Right lobe of liver (tissue), 6 donors: ENCODE measurements around the gene BACH2. TPM values are rescaled to one million over a fixed set of nuclear protein-coding genes. Genes with fewer than 3 reads are reported as not detected.
"Not testable (repeated sequence)": the region's sequence is repeated elsewhere in the genome, so short reads cannot be mapped to it uniquely, and the experiment has no call there.

Experiments
- ATAC-seq, 4 donors: fragments of 200-7000 bp; cut with Tn5 transposase; one replicate each; pipeline ENCODE4 v1.9.1; 2020; ENCODE audit warnings: mild to moderate bottlenecking in 4 of 4, moderate library complexity in 4 of 4
- DNase-seq, 3 donors: peaks; one replicate each; pipeline ENCODE4 v3.0.0-alpha.2; 2020
- H3K27ac ChIP-seq, 3 donors: fragments of 200-600 bp; one replicate each; pipeline ENCODE4 v1.8.0; 2022
- H3K27me3 ChIP-seq, 2 donors: fragments of 200-600 bp; one replicate each; pipeline ENCODE4 v1.8.0; 2022
- H3K36me3 ChIP-seq, 4 donors: fragments of 200-600 bp; sonication (generic) in 1 of 4; one replicate each; pipeline versions ENCODE4 v1.5.1 to v1.8.0; 2017 to 2022; ENCODE audit warnings: control low read depth in 1 of 4
- H3K4me1 ChIP-seq, 4 donors: fragments of 200-600 bp; sonication (generic) in 1 of 4; one replicate each; pipeline versions ENCODE4 v1.5.1 to v1.8.0; 2017 to 2022; ENCODE audit warnings: control low read depth in 1 of 4
- H3K4me3 ChIP-seq, 3 donors: fragments of 200-600 bp; one replicate each; pipeline ENCODE4 v1.8.0; 2022
- H3K9me3 ChIP-seq, 4 donors: fragments of 200-600 bp; sonication (generic) in 1 of 4; one replicate each; pipeline versions ENCODE4 v1.5.1 to v1.8.0; 2017 to 2022; ENCODE audit warnings: control low read depth in 1 of 4
- POLR2A ChIP-seq: fragments of 450-650 bp; IDR thresholded peaks from one replicate; pipeline ENCODE4 v1.6.1; 2017; ENCODE audit warnings: antibody characterized with exemption, mild to moderate bottlenecking
- WGBS: methylation state at CpG from one replicate; pipeline ENCODE4 v1.1.6; 2018; ENCODE audit warnings: low coverage, low lambda C conversion rate; ENCODE audit not compliant: insufficient coverage; ENCODE audit errors: missing lambda C conversion rate; 5-methylcytosine and 5-hydroxymethylcytosine counted together
- intact Hi-C, 2 donors: fragments of 100-400 bp; cut with DNase I; formaldehyde crosslinking; loops; one replicate each; pipeline versions ENCODE4 v1.11.2 to v1.14.1; 2022
- total RNA-seq, 6 experiments: library from RNA; depleted of rRNA in 2 of 6; stranded (reverse); fragments of >200 nt in 2 of 6; fragmentation: NEBNext Ultra II Directional in 3 of 6; extraction: Animal tissue kit (Norgen Biotek cat#: 25700) in 3 of 6; gene quantifications; one replicate each; pipeline versions ENCODE4 v1.1.0 to v1.2.4, GENCODE V29; 2016 to 2023
- TF ChIP-seq, protein P1 (sequence below), 4 donors: fragments of 200-600 bp in 3 of 4; fragments of 450-650 bp in 1 of 4; IDR thresholded peaks; one replicate each; pipeline versions ENCODE4 v1.5.1 to v1.8.0; 2016 to 2022; ENCODE audit warnings: antibody characterized with exemption in 4 of 4, mild to moderate bottlenecking in 2 of 4
- donor health status: DM: no; HTN: yes; CAD: no.
- donor health status: DM: no; HTN: no; CAD: no.
- donor health status: DM: no; HTN: no; CAD: no.
- donor health status: DM: no; HTN: yes; CAD: no.
- donor health status: DM: no; HTN: yes; CAD: no.

The BACH2 gene
- total RNA-seq, 6 experiments from 2014 or later = 2.6 to 12.6 (median 3.1) TPM

DNA sequence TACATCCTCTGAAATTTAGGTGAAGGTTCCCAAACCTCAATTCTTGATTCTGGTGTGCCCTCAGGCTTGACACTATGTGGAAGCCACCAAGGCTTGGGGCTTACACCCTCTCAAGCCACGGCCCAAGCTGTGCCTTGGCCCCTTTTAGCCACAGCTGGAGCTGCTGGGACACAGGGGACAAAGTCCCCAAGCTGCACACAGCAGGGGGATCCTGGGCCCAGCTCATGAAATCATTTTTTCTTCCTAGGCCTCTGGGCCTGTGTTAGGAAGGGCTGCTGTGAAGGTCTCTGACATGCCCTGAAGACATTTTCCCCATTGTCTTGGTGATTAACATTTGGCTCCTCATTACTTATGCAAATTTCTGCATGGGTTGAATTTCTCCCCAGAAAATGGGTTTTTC lies 37.3 kb upstream of the BACH2 start:
- WGBS = no CpG with 5 or more reads among the region's 1 CpG
- no peak overlapping the region for H3K4me3 ChIP-seq
- TF ChIP-seq, protein P1, sequence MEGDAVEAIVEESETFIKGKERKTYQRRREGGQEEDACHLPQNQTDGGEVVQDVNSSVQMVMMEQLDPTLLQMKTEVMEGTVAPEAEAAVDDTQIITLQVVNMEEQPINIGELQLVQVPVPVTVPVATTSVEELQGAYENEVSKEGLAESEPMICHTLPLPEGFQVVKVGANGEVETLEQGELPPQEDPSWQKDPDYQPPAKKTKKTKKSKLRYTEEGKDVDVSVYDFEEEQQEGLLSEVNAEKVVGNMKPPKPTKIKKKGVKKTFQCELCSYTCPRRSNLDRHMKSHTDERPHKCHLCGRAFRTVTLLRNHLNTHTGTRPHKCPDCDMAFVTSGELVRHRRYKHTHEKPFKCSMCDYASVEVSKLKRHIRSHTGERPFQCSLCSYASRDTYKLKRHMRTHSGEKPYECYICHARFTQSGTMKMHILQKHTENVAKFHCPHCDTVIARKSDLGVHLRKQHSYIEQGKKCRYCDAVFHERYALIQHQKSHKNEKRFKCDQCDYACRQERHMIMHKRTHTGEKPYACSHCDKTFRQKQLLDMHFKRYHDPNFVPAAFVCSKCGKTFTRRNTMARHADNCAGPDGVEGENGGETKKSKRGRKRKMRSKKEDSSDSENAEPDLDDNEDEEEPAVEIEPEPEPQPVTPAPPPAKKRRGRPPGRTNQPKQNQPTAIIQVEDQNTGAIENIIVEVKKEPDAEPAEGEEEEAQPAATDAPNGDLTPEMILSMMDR (IDR thresholded peaks at IDR 0.05) = no peak
- no peak for TF ChIP-seq POLR2A
- H3K27ac ChIP-seq = no peak overlapping the region
- no peak for DNase-seq
- H3K4me1 ChIP-seq = no peaks in the 10 kb centered on the region
- no peaks in the 10 kb centered on the region for H3K27me3 ChIP-seq
- intact Hi-C loops = no loop called here
- H3K36me3 ChIP-seq = no peaks in the 10 kb centered on the region
- ATAC-seq = no peak
- H3K9me3 ChIP-seq = no peaks in the 10 kb centered on the region

DNA sequence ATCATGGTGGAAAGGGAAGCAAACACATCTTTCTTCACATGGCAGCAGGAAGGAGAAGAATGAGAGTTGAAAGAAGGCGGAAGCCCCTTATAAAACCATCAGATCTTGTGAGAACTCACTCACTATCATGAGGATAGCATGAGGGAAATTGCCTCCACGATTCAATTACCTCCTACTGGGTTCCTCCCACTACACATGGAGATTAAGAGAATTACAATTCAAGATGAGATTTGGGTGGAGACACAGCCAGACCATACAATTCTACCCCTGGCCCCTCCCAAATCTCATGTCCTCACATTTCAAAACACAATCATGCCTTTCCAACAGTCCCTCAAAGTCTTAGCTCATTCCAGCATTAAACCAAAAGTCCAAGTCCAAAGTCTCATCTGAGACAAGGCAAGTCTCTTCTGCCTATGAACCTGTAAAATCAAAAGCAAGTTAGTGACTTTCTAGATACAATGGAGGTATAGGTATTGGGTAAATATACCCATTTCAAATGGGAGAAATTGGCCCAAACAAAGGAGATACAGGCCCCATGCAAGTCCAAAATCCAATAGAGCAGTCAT lies 36.4 kb upstream of the BACH2 start:
- intact Hi-C loops, DNase-seq, H3K27ac ChIP-seq, H3K4me3 ChIP-seq, H3K4me1 ChIP-seq, H3K27me3 ChIP-seq, H3K36me3 ChIP-seq, ATAC-seq, H3K9me3 ChIP-seq: not testable (repeated sequence)
- WGBS = 75% methylated on average over 2 of the region's 2 CpGs

DNA sequence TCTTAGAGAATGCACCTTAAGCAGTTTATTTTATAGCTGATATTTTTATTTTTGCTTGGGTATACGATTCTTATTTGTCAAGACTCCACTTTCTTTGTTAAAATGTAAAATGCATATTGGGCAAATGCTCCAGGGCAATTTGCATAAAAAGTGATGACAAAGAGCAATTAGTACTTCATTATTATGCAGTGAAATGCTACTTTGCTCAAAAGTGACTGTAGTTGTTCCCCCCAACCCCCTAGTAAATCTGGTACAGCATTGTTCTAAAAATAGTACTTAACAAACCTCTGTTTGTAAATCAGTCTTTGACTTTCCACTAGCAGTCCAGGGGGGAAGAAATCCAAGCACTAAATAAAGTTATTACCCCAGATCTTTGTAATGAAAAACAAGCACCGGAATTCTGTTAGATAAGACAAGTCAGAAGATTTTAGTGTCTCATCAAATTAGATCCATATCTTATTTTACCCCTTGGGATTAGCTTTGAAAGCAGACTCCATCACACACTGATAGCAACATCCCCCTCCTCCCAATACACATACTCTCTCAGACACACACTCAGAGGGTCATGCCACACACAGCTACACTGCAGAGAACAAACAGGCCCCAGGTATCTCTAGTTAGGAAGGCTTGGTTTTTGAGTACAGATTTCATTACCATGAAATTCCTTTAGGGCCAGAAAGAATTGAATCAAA lies 32.9 kb upstream of the BACH2 start:
- no peaks in the 10 kb centered on the region for H3K36me3 ChIP-seq
- no peak overlapping the region for H3K27ac ChIP-seq
- TF ChIP-seq, protein P1 (IDR thresholded peaks at IDR 0.05) = no peak
- no peaks in the 10 kb centered on the region for H3K9me3 ChIP-seq
- 75% methylated on average over 2 of the region's 2 CpGs for WGBS
- intact Hi-C loops = no loop called here
- H3K4me3 ChIP-seq = no peak overlapping the region
- DNase-seq = no peak
- no peaks in the 10 kb centered on the region for H3K4me1 ChIP-seq
- no peaks in the 10 kb centered on the region for H3K27me3 ChIP-seq
- no peak for ATAC-seq

DNA sequence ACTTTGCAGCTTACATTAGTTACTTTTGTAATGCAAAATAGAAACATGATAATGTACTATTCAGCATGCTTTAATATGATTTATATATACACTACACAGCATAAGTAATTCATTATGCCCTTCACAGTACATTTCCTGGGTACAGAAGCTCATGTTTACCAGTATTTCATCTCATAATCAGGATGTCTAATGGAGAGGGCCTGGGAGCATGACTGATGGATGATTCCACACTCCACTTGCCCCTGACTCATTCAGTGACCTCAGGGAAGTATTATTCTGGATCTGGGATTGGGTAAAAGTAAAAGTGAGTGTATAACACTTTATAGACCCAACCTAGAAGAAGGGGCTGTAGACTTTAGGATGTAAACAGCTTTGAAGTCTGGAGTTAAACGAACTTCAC lies 31.4 kb upstream of the BACH2 start:
- WGBS = 85% methylated on average over 1 of the region's 1 CpG
- intact Hi-C loops = no loop called here
- Histone ChIP-seq H3K27ac (no peak overlapping the region), H3K27me3 (no peaks in the 10 kb centered on the region), H3K4me1 (no peaks in the 10 kb centered on the region), H3K9me3 (no peaks in the 10 kb centered on the region), H3K36me3 (no peaks in the 10 kb centered on the region), H3K4me3 (no peak overlapping the region)
- ATAC-seq (no peak), DNase-seq (no peak)
- TF ChIP-seq POLR2A = no peak
- TF ChIP-seq, protein P1 (IDR thresholded peaks at IDR 0.05) = no peak

DNA sequence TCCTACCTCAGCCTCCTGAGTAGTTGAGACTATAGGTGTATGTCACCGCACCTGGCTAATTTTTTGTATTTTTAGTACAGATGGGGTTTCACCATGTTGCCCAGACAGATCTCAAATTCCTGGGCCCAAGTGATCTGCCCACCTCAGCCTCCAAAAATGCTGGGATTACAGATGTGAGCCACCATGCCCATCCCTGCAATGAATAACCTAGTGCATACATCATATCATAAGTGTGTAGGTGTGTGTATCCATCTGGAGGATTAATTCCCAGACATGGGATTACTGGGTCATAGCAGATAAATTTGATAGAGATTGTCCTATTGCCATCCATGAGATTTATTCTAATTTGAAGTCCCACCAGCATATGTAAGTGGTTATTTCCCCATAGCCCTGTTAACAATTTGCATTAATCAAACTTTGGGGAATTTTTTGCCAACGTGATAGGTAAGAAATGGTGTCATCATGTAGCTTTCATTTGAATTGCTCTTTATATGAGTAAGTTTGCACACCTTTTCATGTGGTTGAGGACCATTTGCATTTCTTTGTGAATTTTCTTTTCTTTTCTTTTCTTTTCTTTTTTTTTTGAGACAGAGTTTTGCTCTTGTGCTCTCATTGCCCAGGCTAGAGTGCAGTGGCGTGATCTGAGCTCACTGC lies 29.9 kb upstream of the BACH2 start:
- H3K4me1 ChIP-seq = no peaks in the 10 kb centered on the region
- H3K36me3 ChIP-seq = no peaks in the 10 kb centered on the region
- H3K27ac ChIP-seq = no peak overlapping the region
- WGBS = 84% methylated on average over 3 of the region's 3 CpGs
- H3K9me3 ChIP-seq = no peaks in the 10 kb centered on the region
- ATAC-seq (no peak), DNase-seq (no peak)
- H3K27me3 ChIP-seq = no peaks in the 10 kb centered on the region
- H3K4me3 ChIP-seq = no peak overlapping the region
- intact Hi-C loops = no loop called here
- TF ChIP-seq, protein P1 (IDR thresholded peaks at IDR 0.05) = no peak
- TF ChIP-seq POLR2A = no peak
